Type B pancreatic cell (in vitro differentiated cells): ENCODE data around the gene RAB14. TPM values are rescaled to one million over a fixed set of nuclear protein-coding genes. Genes with fewer than 3 reads are reported as not detected.

ENCODE experiments used
- DNase-seq: peaks from one replicate; pipeline ENCODE4 v3.0.0; 2021; ENCODE audit warnings: mixed read lengths; ENCODE audit not compliant: unreplicated experiment; ENCODE audit errors: extremely low spot score
- H3K27ac Mint-ChIP-seq: 2 replicates; pipeline ENCODE4 v1.8.0; 2021; ENCODE audit warnings: mild to moderate bottlenecking, mixed read lengths
- H3K27me3 Mint-ChIP-seq: 2 replicates; pipeline ENCODE4 v1.8.0; 2021; ENCODE audit warnings: mixed read lengths
- H3K36me3 Mint-ChIP-seq: 2 replicates; pipeline ENCODE4 v1.8.0; 2021; ENCODE audit warnings: mixed read lengths
- H3K4me1 Mint-ChIP-seq: one replicate; pipeline ENCODE4 v1.8.0; 2021; ENCODE audit warnings: mixed read lengths; ENCODE audit not compliant: unreplicated experiment
- H3K4me3 Mint-ChIP-seq: 2 replicates; pipeline ENCODE4 v1.8.0; 2021; ENCODE audit warnings: mild to moderate bottlenecking, mixed read lengths
- H3K9me3 Mint-ChIP-seq: 2 replicates; pipeline ENCODE4 v1.8.0; 2021; ENCODE audit warnings: mixed read lengths
- CTCF ChIP-seq: fragments of 200-600 bp; sonication (generic); conservative IDR thresholded peaks from 2 replicates; pipeline ENCODE4 v1.5.0; 2021; ENCODE audit warnings: antibody characterized with exemption, mild to moderate bottlenecking
- long read RNA-seq: library from polyadenylated mRNA; unstranded; transcript quantifications from one replicate; pipeline ENCODE4 v2.0.0, GENCODE V29; 2020
- total RNA-seq: library from RNA; stranded (reverse); gene quantifications from 2 replicates; pipeline ENCODE4 v1.2.1, GENCODE V29; 2021; ENCODE audit warnings: low replicate concordance

Gene RAB14
- 59.4 and 83.7 TPM in 2 replicates for total RNA-seq
- long read RNA-seq, full-length matches to known transcripts = 5 of 24 reads
- long read RNA-seq, partial matches to known transcripts = 6 of 24 reads
- long read RNA-seq, other reads (novel, unspliced or antisense) = 13 of 24 reads

- peaks cover 25% of the 10 kb centered on the region for H3K4me1 Mint-ChIP-seq
- DNase-seq = peak; percentile 100
- H3K9me3 Mint-ChIP-seq = no peaks in the 10 kb centered on the region
- TF ChIP-seq CTCF = peak; percentile 77
- no peaks in the 10 kb centered on the region for H3K36me3 Mint-ChIP-seq
- no peaks in the 10 kb centered on the region for H3K27me3 Mint-ChIP-seq
- peak within 1 kb of the TSS; percentile 96 for H3K4me3 Mint-ChIP-seq
- H3K27ac Mint-ChIP-seq = peak within 1 kb of the TSS; percentile 89
Observed at GRCh38 chr9:121201738-121202533, at the start of gene RAB14. Gene RAB14 (minus strand): TSS chr9:121201869. CDS start chr9:121193412, 8,457 bp downstream.

- no peak for DNase-seq
- no peak for TF ChIP-seq CTCF
- Mint-ChIP-seq H3K36me3 (peaks cover 6% of the 10 kb centered on the region), H3K4me3 (no peak overlapping the region), H3K4me1 (no peaks in the 10 kb centered on the region), H3K27ac (no peak overlapping the region), H3K27me3 (peaks cover 15% of the 10 kb centered on the region), H3K9me3 (peaks cover 5% of the 10 kb centered on the region)
Observed at GRCh38 chr9:121249563-121249962, 47.9 kb upstream of the RAB14 start.

- DNase-seq = no peak
- no peak overlapping the region for H3K27ac Mint-ChIP-seq
Observed at GRCh38 chr9:121246821-121247561, 45.3 kb upstream of the RAB14 start.

GRCh38 chr9:121242959-121243346 is 41.3 kb upstream of the RAB14 start:
- Mint-ChIP-seq H3K4me1 (peaks cover 13% of the 10 kb centered on the region), H3K4me3 (no peak overlapping the region), H3K27ac (no peak overlapping the region), H3K27me3 (no peaks in the 10 kb centered on the region), H3K36me3 (no peaks in the 10 kb centered on the region), H3K9me3 (peaks cover 7% of the 10 kb centered on the region)
- no peak for DNase-seq
- no peak for TF ChIP-seq CTCF

More at GRCh38 chr9:121246821-121247561, 45.3 kb upstream of the RAB14 start:
- no peak for TF ChIP-seq CTCF
- H3K27me3 Mint-ChIP-seq = peaks cover 4% of the 10 kb centered on the region
- no peaks in the 10 kb centered on the region for H3K4me1 Mint-ChIP-seq
- H3K4me3 Mint-ChIP-seq = no peak overlapping the region
- peaks cover 6% of the 10 kb centered on the region for H3K36me3 Mint-ChIP-seq
- peaks cover 11% of the 10 kb centered on the region for H3K9me3 Mint-ChIP-seq

- no peaks in the 10 kb centered on the region for H3K27me3 Mint-ChIP-seq
- no peak overlapping the region for H3K4me3 Mint-ChIP-seq
- DNase-seq = no peak
- H3K36me3 Mint-ChIP-seq = no peaks in the 10 kb centered on the region
- peaks cover 7% of the 10 kb centered on the region for H3K9me3 Mint-ChIP-seq
- H3K27ac Mint-ChIP-seq = no peak overlapping the region
- H3K4me1 Mint-ChIP-seq = peaks cover 13% of the 10 kb centered on the region
- TF ChIP-seq CTCF = no peak
Observed at GRCh38 chr9:121242219-121242958, 40.7 kb upstream of the RAB14 start.
